Measurements from ENCODE around the gene APLP2. TPM values are rescaled to one million over a fixed set of nuclear protein-coding genes. Genes with fewer than 3 reads are reported as not detected.
A peak's percentile ranks its signal among the peaks of the same experiment; 100 is the strongest.
"Not testable (repeated sequence)": the region's sequence is repeated elsewhere in the genome, so short reads cannot be mapped to it uniquely, and the experiment has no call there.

APLP2 gene
- total RNA-seq = 100 to 1,000 TPM; 349 to 496 TPM
- long read RNA-seq, transcript APLP2-201 (18 exons, 3,727 nt) = minor isoform, 10 of 338 reads
- long read RNA-seq, transcript APLP2-203 (17 exons, 3,270 nt) = major isoform, 113 of 338 reads
- long read RNA-seq, transcript APLP2-210 (16 exons, 2,530 nt) = minor isoform, 94 of 338 reads
- long read RNA-seq, partial matches to known transcripts = 97 of 338 reads
- long read RNA-seq, other reads (novel, unspliced or antisense) = 22 of 338 reads

DNA sequence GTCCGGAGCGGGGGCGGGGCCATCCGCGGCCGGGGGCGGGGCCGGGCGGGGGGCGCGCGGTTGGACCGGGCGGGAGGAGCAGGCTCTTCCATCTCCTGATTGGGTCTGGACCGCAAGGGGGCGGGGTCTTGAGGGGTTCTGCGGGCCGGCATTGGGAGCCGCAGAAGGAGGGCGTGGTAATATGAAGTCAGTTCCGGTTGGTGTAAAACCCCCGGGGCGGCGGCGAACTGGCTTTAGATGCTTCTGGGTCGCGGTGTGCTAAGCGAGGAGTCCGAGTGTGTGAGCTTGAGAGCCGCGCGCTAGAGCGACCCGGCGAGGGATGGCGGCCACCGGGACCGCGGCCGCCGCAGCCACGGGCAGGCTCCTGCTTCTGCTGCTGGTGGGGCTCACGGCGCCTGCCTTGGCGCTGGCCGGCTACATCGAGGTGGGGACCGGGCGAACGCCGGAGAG is at the start of gene APLP2:
Gene APLP2 (plus strand): TSS at position 236 of the 450 bp plus-strand sequence. CDS start 84 bp downstream, at position 320.
- DNase-seq = peak; percentile 99 to 100
- ATAC-seq = peak; percentile 82
- intact Hi-C loops (cut with DNase I, micrococcal nuclease) = loop anchor here in 1 of 2 donors (10.0 kb wide), 2 partner anchors 55 to 65 kb away; partner anchors contain the start of gene PRDM10

DNA sequence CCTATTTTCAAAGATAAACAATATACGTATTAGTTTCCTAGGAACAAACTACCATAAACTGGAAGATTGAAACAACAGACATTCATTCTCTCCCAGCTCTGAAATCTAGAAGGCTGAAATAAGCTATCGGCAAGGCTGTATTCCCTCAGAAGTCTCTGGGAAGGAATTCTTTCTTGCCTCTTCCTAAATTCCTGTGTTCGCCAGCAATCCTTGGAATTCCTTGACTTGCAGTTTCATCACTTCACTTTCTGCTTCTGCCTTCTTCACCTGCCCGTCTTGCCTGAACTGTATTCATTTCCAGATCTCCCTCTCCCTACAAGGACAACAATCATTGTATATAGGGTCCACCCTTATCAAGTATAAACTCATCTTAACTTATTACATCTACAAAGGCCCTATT is 49.4 kb upstream of the APLP2 start:
- intact Hi-C loops (cut with DNase I, micrococcal nuclease) = no loop called here
- ATAC-seq = no peak
- DNase-seq = no peak

DNA sequence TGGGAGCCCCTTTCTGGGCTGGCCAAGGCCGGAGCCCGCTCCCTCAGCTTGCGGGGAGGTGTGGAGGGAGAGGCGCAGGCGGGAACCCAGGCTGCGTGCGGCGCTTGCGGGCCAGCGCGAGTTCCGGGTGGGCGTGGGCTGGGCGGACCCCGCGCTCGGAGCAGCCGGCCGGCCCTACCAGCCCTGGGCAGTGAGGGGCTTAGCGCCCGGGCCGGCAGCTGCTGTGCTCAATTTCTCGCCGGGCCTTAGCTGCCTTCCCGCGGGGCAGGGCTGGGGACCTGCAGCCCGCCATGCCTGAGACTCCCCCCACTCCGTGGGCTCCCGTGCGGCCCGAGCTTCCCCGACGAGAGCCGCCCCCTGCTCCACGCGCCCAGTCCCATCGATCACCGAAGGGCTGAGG is 48.1 kb upstream of the APLP2 start:
- DNase-seq; ATAC-seq; intact Hi-C loops (cut with DNase I, micrococcal nuclease): not testable (repeated sequence)

DNA sequence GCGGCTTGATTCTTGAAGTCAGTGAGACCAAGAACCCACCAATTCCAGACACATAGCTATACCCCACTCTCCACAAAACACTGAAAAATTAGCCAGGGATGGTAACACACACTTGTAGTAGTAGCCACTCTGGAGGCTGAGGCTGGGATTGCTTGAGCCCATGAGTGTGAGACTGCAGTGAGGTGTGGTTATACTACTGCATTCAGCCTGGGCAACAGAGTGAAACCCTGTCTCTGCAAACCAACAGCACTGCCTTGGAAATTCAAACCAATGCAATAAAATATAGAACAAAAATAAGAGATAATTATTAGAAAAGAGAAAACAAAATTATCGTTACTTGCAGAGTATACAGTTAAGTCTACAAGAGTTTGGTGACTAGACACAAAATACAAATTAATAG is 46.9 kb upstream of the APLP2 start:
- intact Hi-C loops (cut with DNase I, micrococcal nuclease) = no loop called here
- DNase-seq (no peak), ATAC-seq (no peak)

DNA sequence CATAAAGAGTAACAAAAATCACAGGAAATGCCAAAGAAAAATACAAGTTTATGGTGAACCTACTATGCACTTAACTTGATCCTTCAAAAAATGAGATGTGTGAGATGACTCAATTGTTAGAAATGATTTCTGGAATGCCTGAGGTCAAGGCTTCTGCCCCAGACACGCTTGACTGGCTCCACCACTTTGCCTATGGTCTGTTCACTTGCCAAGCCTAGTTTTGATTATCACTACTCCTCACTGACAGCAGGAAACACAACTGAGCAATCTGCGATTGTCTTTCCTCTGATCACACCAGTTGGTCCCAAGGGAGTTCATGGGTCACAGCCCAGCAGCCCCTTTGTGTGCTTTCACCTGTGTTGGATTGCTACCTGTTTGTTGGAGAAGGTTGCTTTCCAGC is 46.5 kb upstream of the APLP2 start:
- intact Hi-C loops (cut with DNase I, micrococcal nuclease) = no loop called here

DNA sequence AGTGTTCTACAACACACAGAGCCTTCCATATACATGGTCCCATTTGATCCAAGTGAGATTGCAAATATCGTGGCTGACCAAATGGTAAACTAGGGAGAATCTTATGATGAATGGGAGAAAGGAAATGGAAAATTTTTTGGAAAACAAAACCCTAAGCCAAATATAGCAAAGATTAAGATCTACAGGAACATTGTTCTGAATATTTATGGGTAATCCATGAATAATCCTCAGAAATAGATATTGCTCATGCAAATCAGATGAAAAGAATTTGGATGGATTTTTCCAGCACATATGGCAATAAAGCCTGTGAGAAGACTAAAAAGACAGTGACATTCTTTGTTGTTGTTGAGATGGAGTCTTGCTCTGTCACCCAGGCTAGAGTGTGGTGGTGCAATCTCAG is 45.3 kb upstream of the APLP2 start:
- DNase-seq (no peak), ATAC-seq (no peak)
- intact Hi-C loops (cut with DNase I, micrococcal nuclease) = no loop called here

More for the DNA sequence above, 46.5 kb upstream of the APLP2 start:
- ATAC-seq = no peak
- DNase-seq = no peak

DNA sequence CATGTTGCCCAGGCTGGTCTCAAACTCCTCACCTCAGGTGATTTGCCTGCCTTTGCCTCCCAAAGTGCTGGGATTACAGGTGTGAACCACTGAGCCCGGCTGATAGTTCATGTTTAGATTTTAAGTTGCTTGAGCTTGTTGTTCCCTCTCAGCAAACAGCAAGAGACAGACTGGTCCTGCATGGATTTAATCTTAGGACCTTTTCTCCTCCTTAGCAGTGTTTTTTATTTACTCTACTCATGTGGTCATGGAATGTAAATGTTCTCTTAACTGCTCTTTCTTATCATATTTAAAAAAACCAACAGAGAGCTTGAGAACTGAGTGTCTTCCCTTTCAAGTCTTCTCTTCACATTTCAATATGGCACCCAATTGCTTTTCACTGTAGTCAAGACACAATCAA is 44.3 kb upstream of the APLP2 start:
- no peak for ATAC-seq
- intact Hi-C loops (cut with DNase I, micrococcal nuclease) = no loop called here
- no peak for DNase-seq

DNA sequence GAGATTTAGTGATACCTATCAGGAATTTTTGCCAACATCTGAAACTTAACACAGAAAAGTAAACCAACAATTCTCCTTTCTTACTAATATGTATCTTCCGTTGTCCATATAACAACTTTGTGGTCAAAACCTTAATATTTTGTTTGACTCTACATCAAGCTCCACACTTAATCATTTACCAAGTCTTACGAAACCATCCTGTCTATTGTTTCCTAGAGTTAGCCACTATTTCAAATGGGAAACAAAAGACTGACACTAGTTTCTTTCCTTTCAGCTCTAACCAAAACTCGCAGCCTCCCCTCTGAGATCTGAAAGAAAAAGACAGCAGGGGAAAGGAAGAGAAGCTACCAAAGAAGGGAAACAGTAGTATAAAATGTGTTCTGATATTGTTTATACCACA is 40.6 kb upstream of the APLP2 start:
- intact Hi-C loops (cut with DNase I, micrococcal nuclease) = no loop called here

DNA sequence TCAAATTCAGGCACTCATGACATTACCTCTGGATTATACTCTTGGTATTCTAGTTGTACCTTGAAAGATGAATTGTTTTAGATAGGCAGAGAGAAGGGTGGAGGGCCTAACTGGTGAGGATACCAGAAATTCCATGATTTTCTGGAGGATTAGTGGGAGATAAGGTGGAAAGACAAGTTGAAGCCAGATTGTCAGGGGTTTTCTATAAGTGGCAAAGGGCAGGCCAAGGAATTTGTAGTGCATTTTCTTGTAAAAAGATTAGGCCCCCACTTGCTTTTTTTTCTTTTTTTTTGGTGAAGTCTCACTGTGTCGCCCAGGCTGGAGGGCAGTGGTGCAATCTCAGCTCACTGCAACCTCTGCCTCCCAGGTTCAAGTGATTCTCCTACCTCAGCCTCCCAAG is 38.6 kb upstream of the APLP2 start:
- DNase-seq (no peak), ATAC-seq (no peak)
- intact Hi-C loops (cut with DNase I, micrococcal nuclease) = no loop called here

More for the DNA sequence above, 40.6 kb upstream of the APLP2 start:
- no peak for DNase-seq
- no peak for ATAC-seq

DNA sequence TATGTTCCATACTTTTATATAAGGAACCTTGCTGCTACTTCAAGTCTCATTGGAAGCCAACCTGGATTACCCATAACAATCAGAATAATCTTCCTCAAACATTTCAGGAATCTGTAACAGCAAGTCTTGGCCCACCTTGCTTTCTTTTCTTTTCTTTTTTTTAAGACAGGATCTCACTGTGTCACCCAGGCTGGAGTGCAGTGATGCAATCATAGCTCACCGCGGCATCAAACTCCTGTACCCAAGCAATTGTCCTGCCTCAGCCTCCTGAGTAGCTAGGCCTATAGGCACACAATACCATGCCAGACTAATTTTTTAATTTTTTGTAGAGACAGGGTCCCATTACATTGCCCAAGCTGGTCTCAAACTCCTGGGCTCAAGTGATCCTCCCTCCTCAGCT is 37.7 kb upstream of the APLP2 start:
- ATAC-seq = no peak
- DNase-seq = no peak
- intact Hi-C loops (cut with DNase I, micrococcal nuclease) = no loop called here

DNA sequence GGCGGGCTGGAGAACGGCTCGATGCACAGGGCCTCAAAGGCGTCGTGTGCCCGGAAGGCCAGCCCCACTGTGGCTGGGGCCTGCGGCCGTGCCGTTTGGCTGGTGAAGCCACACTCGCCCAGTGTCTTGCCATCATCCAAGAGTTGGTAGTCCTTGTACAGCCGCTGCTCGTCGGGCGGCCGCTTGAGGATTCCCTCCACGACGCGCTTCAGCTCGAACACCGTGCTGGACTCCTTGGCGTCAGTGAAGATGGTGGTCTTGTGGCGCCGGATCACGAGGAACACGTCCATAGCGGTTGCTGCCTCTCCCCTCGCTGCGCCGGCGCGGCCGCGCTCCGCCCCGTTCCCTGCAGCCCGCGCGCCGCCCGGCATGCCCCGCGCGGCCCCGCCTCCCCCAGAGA is 36.8 kb upstream of the APLP2 start:
- DNase-seq = no peak
- no peak for ATAC-seq
- intact Hi-C loops (cut with DNase I, micrococcal nuclease) = no loop called here

DNA sequence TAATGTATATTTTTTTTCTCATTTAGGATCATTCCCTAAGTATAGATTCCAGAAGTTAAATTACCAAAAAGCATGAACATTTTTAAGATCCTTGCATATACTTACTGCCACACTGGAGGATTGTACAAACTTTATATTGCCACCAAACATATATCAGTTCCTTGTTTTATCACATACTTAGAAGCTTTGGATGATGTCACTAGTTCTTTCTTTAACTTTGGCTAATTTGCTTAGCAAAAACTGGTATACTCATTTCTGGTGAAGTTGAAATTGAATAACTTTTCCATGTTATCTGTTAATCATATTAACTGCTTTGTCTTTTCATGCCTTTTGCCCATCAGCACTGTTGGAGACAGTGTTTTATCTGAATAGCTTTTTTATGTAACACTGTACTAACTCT is 35.5 kb upstream of the APLP2 start:
- no peak for ATAC-seq
- intact Hi-C loops (cut with DNase I, micrococcal nuclease) = no loop called here

DNA sequence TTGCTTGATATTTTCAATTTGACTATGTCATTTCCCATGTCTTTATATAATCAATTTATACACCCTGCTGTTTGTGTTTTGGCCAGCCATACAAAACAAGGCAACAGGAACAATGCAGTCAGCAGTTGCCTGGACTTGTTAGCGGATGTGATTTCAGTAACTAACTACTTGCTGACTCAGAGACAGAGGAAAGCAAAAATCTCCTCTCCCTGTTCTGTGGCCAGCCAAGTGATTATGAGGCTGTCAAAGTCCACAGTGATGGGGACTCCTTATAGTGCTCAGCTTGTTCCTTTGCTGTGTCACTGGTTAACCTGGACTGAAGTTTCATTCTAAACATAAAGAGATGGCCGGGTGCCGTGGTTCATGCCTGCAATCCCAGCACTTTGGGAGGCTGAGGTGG is 32.6 kb upstream of the APLP2 start:
- DNase-seq (no peak), ATAC-seq (peak; percentile 100)
- intact Hi-C loops (cut with DNase I, micrococcal nuclease) = no loop called here

More for the DNA sequence above, 35.5 kb upstream of the APLP2 start:
- no peak for DNase-seq

DNA sequence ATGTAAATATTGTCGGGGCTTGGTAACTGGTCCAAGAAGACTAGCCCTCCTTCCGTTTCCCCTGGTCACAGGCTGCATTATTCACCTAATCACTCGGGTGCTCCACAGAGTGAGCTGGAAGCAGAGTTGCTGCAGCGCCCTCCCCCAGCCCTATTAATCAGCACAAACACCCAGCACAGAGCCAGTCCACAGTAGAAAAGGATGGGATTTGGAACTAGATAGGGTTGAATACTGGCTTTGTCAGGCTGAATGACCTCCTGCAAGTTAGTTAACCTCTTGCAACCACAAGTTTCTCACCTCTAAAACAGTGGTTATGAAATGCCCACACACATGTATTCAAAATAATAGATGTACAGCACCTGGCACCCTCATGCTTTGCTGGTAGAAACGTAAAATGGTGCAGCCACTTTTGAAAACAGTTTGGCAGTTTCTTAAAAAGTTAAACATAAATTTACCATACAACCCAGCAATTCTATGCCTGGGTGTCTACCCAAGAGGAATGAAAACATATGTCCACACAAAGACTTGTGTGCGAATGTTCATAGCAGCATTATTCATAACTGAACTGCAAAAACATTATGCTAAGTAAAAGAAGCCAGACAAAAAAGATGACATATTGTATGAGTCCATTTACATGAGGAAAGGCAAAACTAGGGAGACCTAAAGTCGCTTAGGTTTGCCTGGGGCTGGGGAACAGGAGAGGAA is 31.7 kb upstream of the APLP2 start:
- ATAC-seq = no peak
- DNase-seq = no peak
- intact Hi-C loops (cut with DNase I, micrococcal nuclease) = no loop called here

DNA sequence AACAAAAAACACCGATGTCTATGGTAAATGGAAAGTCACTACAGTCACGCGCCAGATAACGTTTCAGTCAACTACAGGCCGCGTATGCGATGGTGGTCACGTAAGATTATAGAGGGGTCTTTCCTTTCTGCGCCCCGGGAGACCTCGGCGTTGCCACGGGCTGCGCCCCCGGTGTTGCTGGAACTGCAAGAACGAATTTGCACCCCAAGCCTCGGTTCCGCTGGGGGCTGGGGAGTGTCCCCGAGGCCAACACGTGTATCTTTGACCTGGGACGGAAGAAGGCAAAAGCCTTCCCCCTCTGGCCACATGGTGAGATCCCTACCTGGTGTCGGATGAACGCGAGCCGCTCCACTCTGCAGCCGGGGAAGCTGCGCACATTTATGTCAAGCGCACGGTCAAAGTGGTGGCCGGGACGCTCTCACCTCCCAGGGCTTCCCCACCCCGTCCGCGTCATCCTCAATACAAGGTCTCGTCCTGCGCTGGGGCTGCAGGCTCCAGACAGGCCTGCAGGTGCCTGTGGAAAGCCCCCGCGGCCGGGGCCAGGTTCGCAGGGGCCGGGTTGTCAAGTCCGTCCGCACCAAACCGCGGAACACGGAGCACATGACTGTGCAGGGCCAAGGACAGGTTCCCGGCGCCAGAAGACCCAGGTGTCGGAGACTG is 29.3 kb upstream of the APLP2 start:
- no peak for DNase-seq
- ATAC-seq = no peak
- intact Hi-C loops (cut with DNase I, micrococcal nuclease) = no loop called here

DNA sequence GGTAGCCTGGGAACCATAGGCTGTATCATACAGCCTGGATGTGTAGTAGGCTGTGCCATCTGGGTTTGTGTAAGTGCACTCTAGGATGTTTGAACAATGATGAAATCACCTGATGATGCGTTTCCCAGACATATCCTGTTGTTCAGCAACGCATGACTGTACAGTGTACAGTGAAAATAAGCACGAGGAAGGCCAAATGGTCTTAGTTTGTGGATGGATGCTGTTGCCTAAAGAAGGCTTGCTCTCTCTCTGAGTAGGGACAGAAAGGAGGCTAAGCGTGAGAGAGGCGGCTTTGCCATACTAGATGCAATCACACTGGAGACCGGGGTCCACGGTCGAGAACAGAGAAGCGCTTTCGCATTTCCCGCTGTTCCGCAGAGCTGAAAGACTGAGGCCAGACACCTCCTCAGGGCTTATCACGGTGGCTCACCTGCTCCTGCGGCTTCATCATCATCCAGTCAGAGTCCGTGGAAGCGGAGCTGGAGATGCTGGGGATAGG is 27.6 kb upstream of the APLP2 start:
- DNase-seq (no peak), ATAC-seq (peak; percentile 47)
- intact Hi-C loops (cut with DNase I, micrococcal nuclease) = no loop called here

DNA sequence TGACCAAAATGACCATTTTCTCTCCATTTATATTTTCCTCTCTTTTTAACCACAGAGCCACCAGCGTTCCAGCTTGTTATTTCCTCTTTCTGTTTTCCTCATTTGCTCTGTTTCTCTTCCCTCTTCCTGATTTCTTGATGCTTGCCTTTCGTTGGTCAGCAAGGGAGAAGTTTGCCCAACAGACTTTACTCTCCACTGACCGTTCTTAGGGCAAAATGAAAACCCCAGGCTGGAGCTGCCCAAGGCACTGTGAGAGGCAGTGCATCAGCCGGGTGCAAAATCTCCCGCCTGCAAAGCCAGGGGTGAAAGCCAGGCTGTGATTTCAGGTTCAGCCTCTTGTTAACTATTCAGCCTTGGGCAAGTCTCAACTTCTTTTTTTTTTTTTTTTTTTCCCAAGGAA is 26.1 kb upstream of the APLP2 start:
- intact Hi-C loops (cut with DNase I, micrococcal nuclease) = no loop called here
- ATAC-seq (no peak), DNase-seq (no peak)

DNA sequence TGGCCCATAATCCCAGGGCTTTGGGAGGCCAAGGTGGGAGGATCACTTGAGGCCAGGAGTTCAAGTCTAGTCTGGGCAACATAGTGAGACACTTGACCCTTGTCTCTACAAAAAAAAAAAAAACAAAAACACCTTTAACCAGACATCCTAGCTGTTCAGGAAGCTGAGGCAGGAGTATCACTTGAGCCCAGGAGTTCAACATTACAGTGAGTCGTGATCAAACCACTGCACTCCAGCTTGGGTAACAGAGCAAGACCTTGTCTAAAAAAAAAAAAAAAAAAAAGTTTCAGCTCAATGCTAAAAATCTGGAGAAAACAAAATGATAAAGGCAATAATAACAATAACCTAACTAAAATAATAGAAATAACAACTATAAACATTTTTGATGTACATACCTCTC is 22.6 kb upstream of the APLP2 start:
- ATAC-seq (no peak), DNase-seq (no peak)
- intact Hi-C loops (cut with DNase I, micrococcal nuclease) = no loop called here

DNA sequence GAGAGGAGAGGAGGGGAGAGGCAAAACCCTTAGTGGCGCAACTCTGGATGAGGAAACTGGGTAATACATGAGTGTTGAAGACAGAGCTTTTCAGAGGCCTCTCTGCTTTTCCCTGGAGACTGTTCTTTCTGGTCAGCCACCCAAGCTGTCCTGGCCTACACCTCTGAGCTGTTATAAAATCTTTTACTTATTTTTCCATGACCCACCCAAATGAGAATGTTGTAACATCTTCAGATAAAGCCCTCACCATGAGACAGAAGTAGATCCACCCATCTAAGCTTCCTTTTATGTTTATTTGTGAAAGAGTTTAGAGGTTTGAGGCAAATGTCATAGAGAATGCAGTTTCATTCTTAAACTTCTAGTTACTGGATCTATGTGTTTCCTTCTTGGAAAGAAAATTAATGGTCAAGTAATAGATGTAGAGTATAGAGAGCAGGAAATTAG is 20.3 kb upstream of the APLP2 start:
- no peak for DNase-seq
- intact Hi-C loops (cut with DNase I, micrococcal nuclease) = no loop called here
- ATAC-seq = no peak

DNA sequence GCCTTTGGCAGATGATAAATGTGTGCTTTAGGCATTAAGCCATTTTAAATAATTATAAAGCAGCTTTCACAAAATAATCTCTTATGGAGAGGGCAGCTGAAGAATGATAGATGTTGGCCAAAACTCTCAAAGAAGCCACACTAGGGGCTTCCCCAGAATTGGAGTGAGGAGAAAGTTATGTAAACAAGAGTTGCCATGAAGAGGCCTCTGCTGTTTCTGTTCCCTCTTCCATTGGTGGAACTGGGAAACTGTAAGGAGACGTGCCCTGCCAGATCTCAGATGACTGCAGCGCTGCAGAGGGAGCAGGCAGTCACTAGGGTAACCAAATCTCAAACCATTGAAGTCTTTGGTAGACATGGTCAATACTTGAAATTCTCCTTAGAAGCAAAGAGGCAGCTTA is 19.4 kb upstream of the APLP2 start:
- DNase-seq (no peak), ATAC-seq (no peak)
- intact Hi-C loops (cut with DNase I, micrococcal nuclease) = no loop called here

All from left colon (tissue), 2 donors.